Muscle of arm (tissue), 14 donors: ENCODE data around the gene LY9. TPM values are rescaled to one million over a fixed set of nuclear protein-coding genes. Genes with fewer than 3 reads are reported as not detected.

Experiments
- DNase-seq: peaks from one replicate; pipeline ENCODE4 v3.0.0-alpha.2; 2013
- long read RNA-seq, 11 donors: transcript quantifications; one replicate each; lab custom pipeline, GENCODE V29; 2026
- polyA plus RNA-seq, 12 donors: library from polyadenylated mRNA; unstranded; fragments of 120-200 nt; gene quantifications; one replicate each; pipeline ENCODE4 v1.2.1, GENCODE V29; 2013; ENCODE audit not compliant: insufficient read length in 12 of 12

The LY9 gene, protein sequence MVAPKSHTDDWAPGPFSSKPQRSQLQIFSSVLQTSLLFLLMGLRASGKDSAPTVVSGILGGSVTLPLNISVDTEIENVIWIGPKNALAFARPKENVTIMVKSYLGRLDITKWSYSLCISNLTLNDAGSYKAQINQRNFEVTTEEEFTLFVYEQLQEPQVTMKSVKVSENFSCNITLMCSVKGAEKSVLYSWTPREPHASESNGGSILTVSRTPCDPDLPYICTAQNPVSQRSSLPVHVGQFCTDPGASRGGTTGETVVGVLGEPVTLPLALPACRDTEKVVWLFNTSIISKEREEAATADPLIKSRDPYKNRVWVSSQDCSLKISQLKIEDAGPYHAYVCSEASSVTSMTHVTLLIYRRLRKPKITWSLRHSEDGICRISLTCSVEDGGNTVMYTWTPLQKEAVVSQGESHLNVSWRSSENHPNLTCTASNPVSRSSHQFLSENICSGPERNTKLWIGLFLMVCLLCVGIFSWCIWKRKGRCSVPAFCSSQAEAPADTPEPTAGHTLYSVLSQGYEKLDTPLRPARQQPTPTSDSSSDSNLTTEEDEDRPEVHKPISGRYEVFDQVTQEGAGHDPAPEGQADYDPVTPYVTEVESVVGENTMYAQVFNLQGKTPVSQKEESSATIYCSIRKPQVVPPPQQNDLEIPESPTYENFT
- polyA plus RNA-seq: 1 to 10 TPM in 1 of 12 donors, under 1 TPM in 8, not detected in 3; 0.08 to 1.4 (median 0.30) TPM
- long read RNA-seq, donor 1: 0 reads
- long read RNA-seq, donor 2: 0 reads
- long read RNA-seq, donor 3: 0 reads
- long read RNA-seq, donor 4: 0 reads
- long read RNA-seq, donor 5: 0 reads
- long read RNA-seq, donor 6: 0 reads
- long read RNA-seq, donor 7: 0 reads
- long read RNA-seq, donor 8: 0 reads
- long read RNA-seq, donor 9: 0 reads
- long read RNA-seq, donor 10: 0 reads
- long read RNA-seq, donor 11: 0 reads

DNA sequence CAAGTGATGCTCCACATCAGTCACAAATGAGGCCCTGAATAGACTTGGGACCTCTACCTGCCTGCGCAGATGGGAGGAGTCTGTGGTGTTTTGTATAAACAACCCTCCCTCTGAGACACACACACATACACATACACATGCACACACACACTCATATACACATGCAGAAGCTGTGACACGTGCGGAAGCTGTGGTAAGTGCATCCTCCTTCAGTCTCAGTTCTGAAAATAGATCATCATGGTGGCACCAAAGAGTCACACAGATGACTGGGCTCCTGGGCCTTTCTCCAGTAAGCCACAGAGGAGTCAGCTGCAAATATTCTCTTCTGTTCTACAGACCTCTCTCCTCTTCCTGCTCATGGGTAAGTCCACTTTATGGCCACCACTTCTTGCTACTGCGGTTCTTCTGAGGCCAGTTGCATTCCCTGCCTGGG is at the start of gene LY9:
TSS of gene LY9 (plus strand) at position 224 of the 433 bp plus-strand sequence. CDS start at position 238, 14 bp downstream.
- DNase-seq: no peak

DNA sequence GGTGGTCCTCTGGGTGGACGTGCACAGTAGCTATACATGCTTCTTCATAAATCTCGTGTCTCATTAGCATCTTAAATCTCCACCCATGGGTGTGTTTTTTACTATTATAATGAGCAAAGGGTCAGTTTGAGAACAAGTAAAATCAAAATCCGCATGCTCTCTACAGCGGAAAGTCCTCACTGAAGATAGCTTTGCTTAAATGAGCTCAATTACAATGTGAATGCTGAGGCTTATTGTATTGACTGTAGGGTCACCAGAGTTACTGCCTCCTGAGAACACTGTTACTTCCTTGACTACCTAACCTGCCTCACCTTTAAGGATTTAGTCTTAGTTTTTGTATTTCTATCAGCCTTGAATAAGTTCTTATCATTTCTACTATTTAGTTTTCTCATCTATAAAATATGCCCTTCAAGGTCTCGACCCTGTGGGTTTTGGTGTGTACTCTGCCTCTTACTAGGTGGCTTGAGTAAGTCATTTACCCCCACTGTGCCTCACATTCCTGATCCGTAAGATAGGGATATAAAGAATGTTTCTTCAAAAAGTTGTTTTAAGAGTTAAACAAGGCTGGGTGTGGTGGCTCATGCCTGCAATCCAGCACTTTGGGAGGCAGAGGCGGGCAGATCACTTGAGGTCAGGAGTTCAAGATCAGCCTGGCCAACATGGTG is 49.0 kb upstream of the LY9 start:
- no peak for DNase-seq

DNA sequence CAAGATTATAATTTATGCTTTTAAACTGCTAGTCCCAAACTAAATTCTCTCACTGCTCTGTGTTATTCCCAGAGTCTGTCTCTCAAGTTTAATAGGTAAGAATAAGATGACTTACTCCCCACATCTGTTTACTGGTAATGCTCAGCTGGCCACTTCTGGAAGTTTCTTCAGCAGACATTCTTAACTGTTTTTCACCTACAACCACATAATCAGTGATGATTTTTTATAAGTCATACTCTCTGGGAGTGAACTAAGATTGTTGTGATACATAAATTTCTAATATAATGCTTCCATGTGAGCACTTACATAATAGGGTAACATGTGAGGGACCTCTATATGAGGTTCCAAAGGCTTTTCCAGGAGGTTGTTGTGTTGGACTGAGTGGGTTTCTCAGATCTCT is 48.3 kb upstream of the LY9 start:
- no peak for DNase-seq

DNA sequence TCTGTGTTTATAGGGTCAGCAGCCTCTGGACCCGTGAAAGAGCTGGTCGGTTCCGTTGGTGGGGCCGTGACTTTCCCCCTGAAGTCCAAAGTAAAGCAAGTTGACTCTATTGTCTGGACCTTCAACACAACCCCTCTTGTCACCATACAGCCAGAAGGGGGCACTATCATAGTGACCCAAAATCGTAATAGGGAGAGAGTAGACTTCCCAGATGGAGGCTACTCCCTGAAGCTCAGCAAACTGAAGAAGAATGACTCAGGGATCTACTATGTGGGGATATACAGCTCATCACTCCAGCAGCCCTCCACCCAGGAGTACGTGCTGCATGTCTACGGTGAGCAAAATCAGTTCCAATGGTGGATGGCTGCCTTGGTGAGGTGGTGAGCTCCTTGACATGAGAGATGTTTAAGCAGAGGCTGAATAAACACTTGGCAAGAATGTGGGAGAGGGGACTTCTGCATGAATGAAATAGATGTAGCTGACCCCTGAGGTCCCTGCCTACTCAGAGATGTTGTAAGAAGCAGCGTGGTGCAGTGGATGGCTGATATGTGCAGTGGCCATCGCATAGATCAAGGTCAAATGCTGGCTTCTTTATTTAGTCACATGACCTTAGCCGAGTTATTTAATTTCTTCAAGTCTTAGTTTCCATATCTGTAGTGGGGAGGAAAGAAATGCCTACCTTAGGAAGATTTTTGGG is 47.6 kb upstream of the LY9 start:
- no peak for DNase-seq

DNA sequence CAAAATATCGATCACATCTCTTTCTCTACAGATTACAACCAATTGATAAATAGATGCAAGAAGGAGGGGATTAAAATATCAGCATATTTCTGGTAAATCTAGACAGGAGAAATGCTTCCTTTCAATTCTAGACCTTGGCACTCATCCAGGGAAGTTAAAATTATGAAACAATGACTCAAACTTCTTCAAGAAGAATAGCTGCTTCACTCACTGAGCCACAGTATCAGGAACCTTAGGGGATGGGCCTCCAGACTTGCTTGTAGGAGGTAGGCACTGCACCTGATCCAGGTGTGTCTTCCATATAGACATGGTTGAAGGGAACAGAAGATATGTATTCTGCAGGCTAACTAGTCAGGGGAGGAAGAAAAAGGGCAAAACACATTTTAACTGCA is 47.1 kb upstream of the LY9 start:
- DNase-seq: no peak

DNA sequence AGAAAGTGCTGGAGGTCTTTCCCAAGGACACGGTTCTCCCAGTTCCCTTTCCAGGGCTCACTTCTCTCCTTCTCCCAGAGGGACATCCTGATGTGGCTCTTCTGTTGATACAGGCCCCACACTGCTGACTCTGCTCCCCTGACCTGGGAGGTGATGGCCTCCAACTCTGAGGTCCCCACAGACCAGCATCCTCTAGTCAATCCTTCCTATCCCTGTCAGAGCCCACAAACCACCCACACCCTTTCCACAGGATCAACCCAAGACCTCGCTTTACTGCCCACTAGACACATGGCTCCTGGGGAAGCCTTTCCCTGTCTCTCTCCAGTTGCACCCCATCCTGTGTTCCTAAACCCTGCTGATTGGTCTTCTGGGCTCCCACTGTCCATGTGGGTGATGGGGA is 45.4 kb upstream of the LY9 start:
- no peak for DNase-seq

DNA sequence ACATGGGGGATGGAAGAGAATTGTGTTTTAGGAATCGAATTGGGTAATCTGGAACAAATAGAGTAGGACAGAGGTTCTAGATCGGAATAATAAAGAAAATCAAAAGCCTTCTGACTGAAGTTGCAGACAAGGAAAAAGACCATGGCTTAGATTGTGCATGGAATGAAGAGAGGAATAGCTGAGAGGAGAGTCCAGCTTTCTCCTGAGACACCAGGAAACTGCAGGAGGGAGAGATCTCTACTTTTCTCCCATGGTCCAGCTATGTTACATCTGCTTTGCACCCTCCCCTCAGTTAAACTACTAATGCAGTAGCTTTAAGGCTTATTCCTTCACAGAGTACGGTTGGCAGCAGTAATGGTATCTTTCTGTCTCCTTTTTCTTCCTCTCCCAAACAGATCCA is 43.6 kb upstream of the LY9 start:
- DNase-seq: no peak

DNA sequence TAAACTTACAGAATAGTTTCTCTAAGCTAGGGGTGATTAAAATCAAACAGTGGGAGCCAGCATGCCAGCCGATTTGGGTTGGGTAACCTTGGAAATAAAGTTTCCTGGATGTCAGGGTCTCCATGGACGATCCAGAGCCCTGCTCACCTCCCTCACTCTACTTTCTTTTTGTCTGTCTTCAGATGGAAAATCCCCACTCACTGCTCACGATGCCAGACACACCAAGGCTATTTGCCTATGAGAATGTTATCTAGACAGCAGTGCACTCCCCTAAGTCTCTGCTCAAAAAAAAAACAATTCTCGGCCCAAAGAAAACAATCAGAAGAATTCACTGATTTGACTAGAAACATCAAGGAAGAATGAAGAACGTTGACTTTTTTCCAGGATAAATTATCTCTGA is 43.0 kb upstream of the LY9 start:
- DNase-seq: no peak

DNA sequence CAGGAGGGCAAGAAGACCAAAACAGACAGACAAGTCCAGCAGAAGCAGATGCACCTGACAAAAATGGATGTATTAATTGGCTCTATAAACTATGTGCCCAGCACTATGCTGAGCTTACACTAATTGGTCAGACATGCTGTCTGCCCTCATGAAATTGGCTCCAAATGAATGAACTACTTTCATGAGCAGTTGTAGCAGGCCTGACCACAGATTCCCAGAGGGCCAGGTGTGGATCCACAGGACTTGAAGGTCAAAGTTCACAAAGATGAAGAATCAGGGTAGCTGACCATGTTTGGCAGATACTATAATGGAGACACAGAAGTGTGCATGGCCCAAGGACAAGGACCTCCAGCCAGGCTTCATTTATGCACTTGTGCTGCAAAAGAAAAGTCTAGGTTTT is 42.4 kb upstream of the LY9 start:
- no peak for DNase-seq

DNA sequence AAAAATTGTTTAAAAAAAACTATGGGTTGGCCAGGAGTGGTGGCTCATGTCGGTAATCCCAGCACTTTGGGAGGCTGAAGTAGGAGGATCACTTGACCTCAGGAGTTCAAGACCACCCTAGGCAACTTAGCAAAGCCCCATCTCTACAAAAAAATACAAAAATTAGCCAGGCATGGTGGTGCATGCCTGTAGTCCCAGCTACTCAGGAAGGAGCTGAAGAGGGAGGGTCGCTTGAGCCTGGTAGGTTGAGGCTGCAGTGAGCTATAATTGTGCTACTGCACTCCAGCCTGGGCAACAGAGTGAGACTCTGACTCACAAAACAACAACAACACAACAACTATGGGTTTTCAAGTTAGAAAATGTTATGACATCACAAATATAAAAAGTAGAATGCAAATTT is 40.5 kb upstream of the LY9 start:
- no peak for DNase-seq

DNA sequence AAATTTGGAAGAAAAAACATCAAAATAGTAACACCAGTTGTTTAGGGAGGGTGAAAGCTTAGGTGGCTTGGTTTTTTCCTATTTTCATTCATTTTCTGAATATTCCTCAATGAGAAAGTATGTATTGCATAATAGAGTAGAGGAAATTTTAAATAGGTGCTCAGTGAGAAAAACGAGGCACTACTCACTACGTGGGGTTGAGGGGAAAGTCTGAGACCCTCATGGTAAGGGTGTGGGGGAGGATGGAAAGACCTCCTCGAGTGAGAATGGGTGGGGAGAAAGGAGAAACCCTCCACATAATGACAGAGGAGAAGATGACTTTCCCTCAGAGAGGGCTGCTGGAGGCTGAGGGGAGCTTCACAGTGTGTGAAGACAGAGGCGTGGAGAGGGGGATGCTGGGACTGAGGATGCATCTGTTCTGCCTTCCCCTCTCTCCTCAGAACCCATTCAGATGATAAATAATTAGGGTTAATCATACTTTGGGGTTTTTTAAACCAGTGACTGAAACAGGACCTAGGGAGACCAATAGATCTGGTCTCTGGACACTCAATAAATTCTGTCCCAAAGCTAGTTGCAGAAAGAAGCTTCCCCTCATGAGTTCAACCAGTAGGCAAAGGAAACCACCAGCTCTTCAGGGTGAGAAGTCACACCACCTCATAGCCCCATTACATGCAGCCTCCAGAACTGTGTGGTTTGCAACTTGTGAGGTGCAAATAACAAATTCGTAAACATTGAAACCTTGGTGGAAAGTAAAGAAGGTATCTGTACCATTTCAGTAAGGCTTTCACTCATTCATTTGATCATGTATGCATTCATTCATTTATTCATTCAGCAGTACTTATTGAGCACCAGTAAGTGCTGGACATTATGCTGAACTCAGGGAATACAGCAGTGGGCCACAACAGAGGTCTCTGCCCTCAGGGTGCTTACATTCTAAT is 39.8 kb upstream of the LY9 start:
- no peak for DNase-seq

DNA sequence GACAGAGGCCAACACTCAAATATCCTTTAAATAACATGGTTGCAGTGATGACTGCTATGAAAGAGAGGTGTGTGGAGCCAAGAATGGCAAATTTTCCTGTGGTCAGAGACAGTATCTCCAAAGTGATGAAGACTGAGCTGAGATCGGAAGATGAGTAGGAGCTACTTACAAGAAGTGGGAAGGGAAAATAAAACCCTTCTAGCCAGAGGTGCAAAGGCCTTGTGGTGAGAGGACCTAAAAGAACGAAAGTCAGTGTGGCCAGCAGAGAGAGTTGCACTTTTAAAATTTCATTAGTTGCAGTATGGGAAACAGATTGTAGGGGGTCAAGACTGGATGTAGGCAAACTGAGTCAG is 39.1 kb upstream of the LY9 start:
- DNase-seq: no peak

DNA sequence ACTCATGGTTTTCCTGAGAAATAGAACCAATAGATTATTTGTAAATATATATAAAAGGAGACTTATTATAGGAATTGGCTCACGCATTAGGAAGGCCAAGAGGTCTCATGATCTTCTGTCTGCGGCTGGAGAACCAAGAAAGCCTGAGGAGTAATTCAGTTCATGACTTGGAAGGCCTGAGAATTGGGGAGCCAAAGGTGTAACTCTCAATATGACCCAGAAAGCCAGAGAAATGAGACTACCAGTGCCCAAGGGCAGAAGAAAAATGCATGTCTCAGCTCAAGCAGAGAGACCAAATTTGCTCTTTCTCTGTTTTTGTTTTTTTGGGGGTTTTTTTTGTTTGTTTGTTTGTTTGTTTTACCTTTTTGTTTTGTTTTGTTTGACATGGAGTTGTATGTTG is 37.5 kb upstream of the LY9 start:
- DNase-seq: no peak

DNA sequence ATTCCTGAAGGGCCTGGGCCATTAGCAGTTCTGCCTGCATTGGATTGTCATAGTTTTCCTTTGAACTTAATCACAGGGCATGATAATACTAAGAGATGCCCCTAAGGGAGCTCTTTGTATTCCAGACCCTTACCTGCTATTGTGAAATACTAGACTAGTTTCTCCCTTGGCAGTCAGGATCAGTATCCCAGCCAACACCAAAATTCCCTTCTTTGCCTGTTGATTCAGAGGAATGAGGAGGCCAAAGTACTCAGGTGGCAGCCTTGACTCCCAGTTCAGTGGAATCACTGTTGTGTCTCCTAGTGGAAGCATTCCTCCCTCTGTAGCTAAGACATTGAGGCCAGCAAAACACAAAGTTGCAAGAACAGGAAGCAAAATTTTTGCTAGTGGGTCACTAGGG is 36.2 kb upstream of the LY9 start:
- no peak for DNase-seq

DNA sequence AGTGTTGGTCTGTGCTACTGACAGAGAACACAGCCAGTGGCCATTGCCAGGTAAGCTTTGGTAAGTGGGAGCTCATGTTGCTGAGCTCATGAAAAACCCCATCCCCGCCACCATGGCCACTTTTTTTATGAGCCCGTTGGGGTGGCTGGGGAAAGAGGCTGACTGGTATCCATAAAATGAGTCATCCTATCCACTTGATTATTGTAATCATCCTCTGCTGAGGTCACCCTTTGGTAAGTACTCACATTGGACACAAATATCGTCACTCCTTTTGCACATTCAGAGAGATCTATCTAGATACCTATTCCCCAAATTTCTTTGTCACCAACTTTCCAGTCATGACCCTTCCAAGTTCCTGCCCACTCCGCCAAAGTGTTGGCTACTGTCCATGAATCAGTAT is 34.9 kb upstream of the LY9 start:
- no peak for DNase-seq

DNA sequence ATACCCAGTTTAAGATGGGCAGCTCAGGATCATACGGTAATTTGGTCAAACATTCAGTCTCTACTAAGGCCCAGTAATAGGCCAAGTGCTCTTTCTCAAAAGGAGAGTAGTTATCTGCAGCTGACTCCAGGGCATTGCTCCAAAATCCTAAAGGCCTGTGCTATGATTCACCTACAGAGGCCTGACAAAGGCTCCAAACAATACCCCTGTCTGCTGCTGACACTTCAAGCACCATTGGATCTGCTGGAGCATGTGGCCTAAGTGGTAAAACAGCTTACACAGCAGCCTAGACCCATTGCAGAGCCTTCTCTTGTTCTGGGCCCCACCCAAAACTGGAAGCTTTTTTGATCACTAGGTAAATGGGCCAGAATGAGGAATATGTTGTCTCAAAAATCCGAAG is 34.1 kb upstream of the LY9 start:
- DNase-seq: no peak

DNA sequence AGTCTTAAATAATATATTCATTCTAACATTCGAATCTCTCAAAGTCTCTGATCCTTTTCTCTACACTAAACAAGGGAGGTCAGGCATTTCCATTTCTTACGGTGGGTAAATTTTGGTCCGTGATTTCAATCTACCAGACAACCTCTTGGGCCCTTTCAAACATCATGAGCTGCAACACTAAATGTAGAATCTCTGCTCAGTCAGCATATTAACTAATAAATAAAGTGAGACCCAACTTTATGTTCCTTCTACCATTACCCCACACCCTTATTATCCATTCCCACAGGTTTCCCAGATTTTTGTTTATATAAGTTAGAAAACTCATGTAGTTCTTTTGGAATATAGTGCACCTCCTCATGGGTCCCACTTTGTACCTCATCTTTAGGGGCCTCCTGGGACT is 32.0 kb upstream of the LY9 start:
- DNase-seq: no peak

DNA sequence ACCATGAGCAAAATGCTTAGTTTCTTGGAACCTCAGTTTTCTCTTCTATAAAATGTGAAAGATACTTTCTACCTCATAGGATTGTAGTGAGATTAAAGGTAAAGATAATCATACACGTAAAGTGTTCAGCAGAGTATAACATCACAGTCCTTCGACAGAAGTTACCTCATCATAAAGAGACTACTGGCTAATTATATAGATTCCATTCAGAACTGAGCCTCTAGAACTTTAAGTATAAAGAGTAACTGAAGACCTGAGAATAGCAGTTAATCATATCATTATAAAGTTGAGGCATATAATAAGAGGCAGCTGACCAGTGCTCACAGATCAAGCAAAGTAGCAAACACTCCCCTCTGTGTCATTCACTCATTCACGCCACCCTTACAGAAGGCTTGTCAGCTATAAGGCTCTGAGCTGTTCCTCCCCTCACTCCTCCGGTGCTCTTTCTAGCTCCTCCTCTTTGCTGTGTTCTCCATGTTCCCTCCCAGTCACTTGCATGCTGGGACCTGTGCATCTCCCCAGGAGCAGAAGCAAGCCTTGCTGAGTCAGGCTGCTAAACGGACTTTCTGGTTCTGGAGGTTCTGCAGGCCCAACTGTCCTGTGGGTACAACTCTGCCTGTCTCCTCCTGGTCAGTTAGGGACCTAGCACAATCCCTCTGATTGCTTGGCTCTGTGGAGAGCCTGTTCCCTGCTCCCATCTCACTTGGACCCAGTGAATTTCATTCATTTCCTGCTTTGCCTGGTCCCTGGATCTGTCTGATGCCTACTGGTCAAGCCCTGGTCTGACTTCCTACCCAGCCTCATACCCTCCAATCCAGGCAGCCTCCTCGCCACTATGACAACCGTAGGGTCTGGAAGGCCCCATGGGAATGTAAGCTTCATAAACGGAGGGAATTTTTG is 28.3 kb upstream of the LY9 start:
- DNase-seq: no peak

DNA sequence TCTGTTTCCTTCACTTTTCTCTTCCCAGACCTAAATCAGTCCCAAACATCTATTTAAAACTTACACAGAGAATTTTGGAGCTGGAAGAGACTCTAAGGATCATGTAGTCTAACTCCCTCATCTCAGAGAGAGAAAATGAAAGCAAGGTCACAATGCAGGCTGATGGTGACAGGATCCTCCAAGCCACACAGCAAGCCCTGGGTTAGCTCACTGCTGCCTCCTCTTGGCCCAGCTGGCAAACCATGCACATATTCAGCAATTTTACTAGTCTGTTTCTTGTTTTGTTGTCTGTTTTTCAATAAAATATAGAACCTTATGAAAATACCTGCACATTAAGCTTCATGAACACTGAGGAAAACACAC is 27.7 kb upstream of the LY9 start:
- DNase-seq: no peak

DNA sequence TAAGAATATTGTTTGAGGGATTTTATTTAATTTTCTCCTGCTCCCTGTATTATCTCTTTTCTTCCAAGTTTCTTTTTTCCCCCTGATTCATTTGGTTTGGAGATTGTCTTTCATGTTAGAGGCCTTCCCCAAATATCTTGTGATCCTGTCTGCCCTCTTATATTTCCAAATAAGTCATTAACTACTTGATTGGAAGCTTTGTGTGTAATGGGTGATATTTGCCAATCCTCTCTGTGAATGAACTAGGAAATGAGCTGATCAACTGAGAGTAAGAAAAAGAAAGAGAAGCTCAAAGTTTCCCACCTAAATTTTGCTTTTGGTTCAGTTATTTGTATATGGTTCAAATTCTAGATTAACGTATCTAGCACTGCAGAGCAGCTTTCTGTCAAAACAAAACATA is 23.6 kb upstream of the LY9 start:
- DNase-seq: no peak
